Measurements from ENCODE around the gene BPIFB4.
"Not testable (repeated sequence)": the region's sequence is repeated elsewhere in the genome, so short reads cannot be mapped to it uniquely, and the experiment has no call there.

The BPIFB4 gene

GRCh38 chr20:33122297-33122696 lies 42.9 kb downstream of the BPIFB4 start:
- not testable (repeated sequence) for DNase-seq

GRCh38 chr20:33124261-33124660 lies 44.8 kb downstream of the BPIFB4 start:
- DNase-seq, result no peak

GRCh38 chr20:33124994-33125393 lies 45.6 kb downstream of the BPIFB4 start:
- DNase-seq, result no peak

- DNase-seq, result no peak
Observed at GRCh38 chr20:33125983-33126382, 46.5 kb downstream of the BPIFB4 start.

GRCh38 chr20:33127422-33128097 lies 48.1 kb downstream of the BPIFB4 start:
- no peak for DNase-seq

- no peak for DNase-seq
Observed at GRCh38 chr20:33130568-33131061, 51.2 kb downstream of the BPIFB4 start.

- DNase-seq, result no peak
Observed at GRCh38 chr20:33131949-33132473, 52.6 kb downstream of the BPIFB4 start.

- DNase-seq, result no peak
Observed at GRCh38 chr20:33132513-33133372, 53.3 kb downstream of the BPIFB4 start.

GRCh38 chr20:33133373-33133941 lies 54.0 kb downstream of the BPIFB4 start:
- no peak for DNase-seq

- no peak for DNase-seq
Observed at GRCh38 chr20:33137195-33137594, 57.8 kb downstream of the BPIFB4 start.

- no peak for DNase-seq
Observed at GRCh38 chr20:33139467-33139866, 60.0 kb downstream of the BPIFB4 start.

- no peak for DNase-seq
Observed at GRCh38 chr20:33145521-33145920, 66.1 kb downstream of the BPIFB4 start.

- no peak for DNase-seq
Observed at GRCh38 chr20:33147299-33147698, 67.9 kb downstream of the BPIFB4 start.

GRCh38 chr20:33148040-33148439 lies 68.6 kb downstream of the BPIFB4 start:
- DNase-seq, result no peak

- DNase-seq, result no peak
Observed at GRCh38 chr20:33154252-33154651, 74.8 kb downstream of the BPIFB4 start.

- DNase-seq, result no peak
Observed at GRCh38 chr20:33158637-33159385, 79.4 kb downstream of the BPIFB4 start.

- DNase-seq, result no peak
Observed at GRCh38 chr20:33159713-33160112, 80.3 kb downstream of the BPIFB4 start.

GRCh38 chr20:33160681-33161080 lies 81.2 kb downstream of the BPIFB4 start:
- no peak for DNase-seq

All from NCI-H1092 (cell line).